IMR-90 (cell line): ENCODE results near the gene PCNX2. TPM values are rescaled to one million over a fixed set of nuclear protein-coding genes. Genes with fewer than 3 reads are reported as not detected.

Experiments used
- ATAC-seq: fragments of 200-7000 bp; cut with Tn5 transposase; 2 replicates; pipeline ENCODE4 v1.9.1; 2020; ENCODE audit warnings: low read depth, mild to moderate bottlenecking, moderate library complexity
- BruUV-seq: library from RNA; stranded (reverse); fragments of 400-500 nt; replicated peaks from 2 replicates; lab custom pipeline; 2021; lab: Mats Ljungman, UMichigan
- CTCF ChIA-PET: fragments of 300-600 bp; formaldehyde crosslinking; extraction: SDS; loops from one replicate; lab custom pipeline; 2021; ENCODE audit warnings: antibody characterized with exemption; lab: Yijun Ruan, JAX
- POLR2A ChIA-PET: fragments of 300-600 bp; sonication (Branson Sonifier 250); formaldehyde crosslinking; loops from one replicate; lab custom pipeline; 2022; ENCODE audit warnings: antibody characterized with exemption; ENCODE audit not compliant: unreplicated experiment; lab: Charles Lee
- DNase-seq: peaks from one replicate; pipeline ENCODE4 v3.0.0; 2013
- H2AFZ ChIP-seq: replicated peaks from 2 replicates; pipeline ENCODE3; 2013; ENCODE audit warnings: low read length, mild to moderate bottlenecking; ENCODE audit not compliant: poor library complexity
- H2AK5ac ChIP-seq: 2 replicates; pipeline ENCODE4 v1.6.1; 2013; ENCODE audit warnings: low read depth, low read length, inconsistent platforms
- H2AK9ac ChIP-seq: replicated peaks from 2 replicates; pipeline ENCODE3; 2013; ENCODE audit warnings: mild to moderate bottlenecking, low read depth, low read length, moderate library complexity; ENCODE audit not compliant: poor library complexity
- H2BK120ac ChIP-seq: 2 replicates; pipeline ENCODE4 v1.6.1; 2013; ENCODE audit warnings: low read depth, low read length, inconsistent platforms
- H2BK15ac ChIP-seq: 3 replicates; pipeline ENCODE4 v1.6.1; 2013; ENCODE audit warnings: low read depth, low read length, inconsistent platforms
- H2BK20ac ChIP-seq: 2 replicates; pipeline ENCODE4 v1.6.1; 2013; ENCODE audit warnings: low read depth, mild to moderate bottlenecking, inconsistent platforms, low read length, moderate library complexity
- H2BK5ac ChIP-seq: 2 replicates; pipeline ENCODE4 v1.6.1; 2013; ENCODE audit warnings: mild to moderate bottlenecking, low read depth, low read length, inconsistent platforms; ENCODE audit not compliant: poor library complexity, severe bottlenecking
- H3K14ac ChIP-seq: replicated peaks from 2 replicates; pipeline ENCODE4 v1.6.1; 2013; ENCODE audit warnings: low read depth, low read length, inconsistent platforms
- H3K18ac ChIP-seq: 2 replicates; pipeline ENCODE4 v1.6.1; 2013; ENCODE audit warnings: low read depth, low read length, control low read depth
- H3K23ac ChIP-seq: 2 replicates; pipeline ENCODE4 v1.6.1; 2013; ENCODE audit warnings: low read depth, low read length, inconsistent platforms
- H3K27ac ChIP-seq: 2 replicates; pipeline ENCODE4 v1.5.1; 2013; ENCODE audit warnings: mild to moderate bottlenecking, control low read depth, low read length; ENCODE audit not compliant: insufficient read depth
- H3K27me3 ChIP-seq: 2 replicates; pipeline ENCODE4 v1.6.1; 2013; ENCODE audit warnings: low read length; ENCODE audit not compliant: control insufficient read depth, insufficient read depth
- H3K36me3 ChIP-seq: 2 replicates; pipeline ENCODE4 v1.6.1; 2013; ENCODE audit warnings: low read length, mixed read lengths; ENCODE audit not compliant: control insufficient read depth, insufficient read depth
- H3K4ac ChIP-seq: 2 replicates; pipeline ENCODE4 v1.6.1; 2013; ENCODE audit warnings: low read depth, low read length, inconsistent platforms
- H3K4me1 ChIP-seq: 2 replicates; pipeline ENCODE4 v1.6.1; 2013; ENCODE audit warnings: low read length, mixed read lengths; ENCODE audit not compliant: control insufficient read depth, insufficient read depth
- H3K4me2 ChIP-seq: 2 replicates; pipeline ENCODE4 v1.6.1; 2013; ENCODE audit warnings: low read depth, mild to moderate bottlenecking, control low read depth, low read length, moderate library complexity
- H3K4me3 ChIP-seq: 2 replicates; pipeline ENCODE4 v1.5.1; 2013; ENCODE audit warnings: low read depth, mild to moderate bottlenecking, control low read depth, low read length, moderate library complexity; ENCODE audit not compliant: insufficient read depth
- H3K56ac ChIP-seq: 2 replicates; pipeline ENCODE4 v1.6.1; 2013; ENCODE audit warnings: low read length, inconsistent platforms; ENCODE audit not compliant: insufficient read depth; ENCODE audit errors: extremely low read depth
- H3K79me1 ChIP-seq, 2 experiments: 2 replicates each; pipeline ENCODE4 v1.6.1; 2013; ENCODE audit warnings: low read length in 2 of 2, inconsistent platforms in 1 of 2, low read depth in 1 of 2
- H3K9ac ChIP-seq: 2 replicates; pipeline ENCODE4 v1.6.1; 2013; ENCODE audit warnings: low read depth, low read length, control low read depth
- H3K9me1 ChIP-seq: 2 replicates; pipeline ENCODE4 v1.6.1; 2013; ENCODE audit warnings: low read length, inconsistent platforms; ENCODE audit not compliant: insufficient read depth
- H3K9me3 ChIP-seq: 2 replicates; pipeline ENCODE4 v1.6.1; 2013; ENCODE audit warnings: low read length; ENCODE audit not compliant: control insufficient read depth, insufficient read depth
- H4K20me1 ChIP-seq: 2 replicates; pipeline ENCODE4 v1.6.1; 2013; ENCODE audit warnings: low read length, inconsistent platforms; ENCODE audit not compliant: insufficient read depth
- H4K5ac ChIP-seq: 2 replicates; pipeline ENCODE4 v1.6.1; 2013; ENCODE audit warnings: mild to moderate bottlenecking, low read depth, low read length, control low read depth
- H4K8ac ChIP-seq, 2 experiments: 2 replicates each; pipeline ENCODE4 v1.6.1; 2013; ENCODE audit warnings: low read depth in 2 of 2, low read length in 2 of 2, control low read depth in 1 of 2, inconsistent platforms in 1 of 2
- H4K91ac ChIP-seq: 2 replicates; pipeline ENCODE4 v1.6.1; 2013; ENCODE audit warnings: low read depth, low read length, inconsistent platforms; ENCODE audit not compliant: insufficient read depth
- CEBPB ChIP-seq: IDR thresholded peaks from 2 replicates; pipeline ENCODE4 v1.6.1; 2012; ENCODE audit warnings: low read depth, low read length, improper control_type of control experiment
- FOS ChIP-seq: fragments of 150-350 bp; IDR thresholded peaks from 2 replicates; pipeline ENCODE4 v1.6.1; 2016; ENCODE audit warnings: low read depth, low read length
- MAFK ChIP-seq: IDR thresholded peaks from 2 replicates; pipeline ENCODE4 v1.6.1; 2012; ENCODE audit warnings: low read depth, low read length, improper control_type of control experiment
- MAZ ChIP-seq: IDR thresholded peaks from 2 replicates; pipeline ENCODE4 v1.6.1; 2012; ENCODE audit warnings: low read depth, mild to moderate bottlenecking, low read length, improper control_type of control experiment, moderate library complexity, borderline replicate concordance
- MXI1 ChIP-seq: IDR thresholded peaks from 2 replicates; pipeline ENCODE4 v1.6.1; 2012; ENCODE audit warnings: low read depth, mild to moderate bottlenecking, low read length, moderate library complexity, borderline replicate concordance
- POLR2A ChIP-seq: IDR thresholded peaks from 2 replicates; pipeline ENCODE4 v1.6.1; 2012; ENCODE audit warnings: mild to moderate bottlenecking, low read depth, low read length
- RAD21 ChIP-seq: IDR thresholded peaks from 2 replicates; pipeline ENCODE4 v1.6.1; 2012; ENCODE audit warnings: low read length, improper control_type of control experiment
- RCOR1 ChIP-seq: IDR thresholded peaks from 2 replicates; pipeline ENCODE4 v1.6.1; 2012; ENCODE audit warnings: mild to moderate bottlenecking, low read length, improper control_type of control experiment; ENCODE audit not compliant: insufficient replicate concordance
- RFX5 ChIP-seq: IDR thresholded peaks from 2 replicates; pipeline ENCODE4 v1.8.0; 2012; ENCODE audit warnings: low read depth, mild to moderate bottlenecking, low read length, moderate library complexity
- WGBS, 2 experiments: methylation state at CpG; one replicate each; pipeline versions ENCODE4 v1.1.5 to v1.1.7; 2013; ENCODE audit warnings: missing lambda C conversion rate in 2 of 2; ENCODE audit not compliant: insufficient read length in 1 of 2; ENCODE audit errors: extremely low coverage in 2 of 2; 5-methylcytosine and 5-hydroxymethylcytosine counted together
- dilution Hi-C: fragments of 300-500 bp; cut with HindIII; formaldehyde crosslinking; loops from one replicate; pipeline ENCODE4 v1.14.3; 2018; ENCODE audit warnings: low sequenced_read_pairs; ENCODE audit not compliant: unreplicated experiment
- in situ Hi-C: fragments of 300-500 bp; cut with MboI; formaldehyde crosslinking; loops from 3 replicates; pipeline ENCODE4 v1.14.3; 2019; ENCODE audit warnings: low sequenced_read_pairs, inconsistent platforms, mixed read lengths
- intact Hi-C: fragments of 100-400 bp; cut with micrococcal nuclease; formaldehyde crosslinking; loops from 2 replicates; pipeline ENCODE4 v1.10.0; 2022
- polyA plus RNA-seq, 3 experiments: library from polyadenylated mRNA; depleted of rRNA; stranded (reverse); fragments of >200 nt; gene quantifications; 2 replicates each; pipeline ENCODE4 v1.2.3, GENCODE V29; 2012; ENCODE audit warnings: low replicate concordance in 1 of 3
- total RNA-seq: library from RNA; depleted of rRNA; stranded (reverse); fragments of >200 nt; gene quantifications from 2 replicates; pipeline ENCODE4 v1.2.3, GENCODE V29; 2012
- TF ChIP-seq, protein P1 (sequence below): fragments of 150-350 bp; IDR thresholded peaks from 2 replicates; pipeline ENCODE4 v1.6.1; 2017; ENCODE audit warnings: mild to moderate bottlenecking, antibody characterized with exemption, low read length, low read depth
- TF ChIP-seq, protein P2 (sequence below): conservative IDR thresholded peaks from 2 replicates; pipeline ENCODE4 v1.5.1; 2012; ENCODE audit warnings: mild to moderate bottlenecking, low read depth, low read length, improper control_type of control experiment

PCNX2 gene
- total and polyA plus RNA-seq, 2 of the 4 experiments (the other 2 are of a cell fraction): 15.9 to 22.6 TPM

DNA sequence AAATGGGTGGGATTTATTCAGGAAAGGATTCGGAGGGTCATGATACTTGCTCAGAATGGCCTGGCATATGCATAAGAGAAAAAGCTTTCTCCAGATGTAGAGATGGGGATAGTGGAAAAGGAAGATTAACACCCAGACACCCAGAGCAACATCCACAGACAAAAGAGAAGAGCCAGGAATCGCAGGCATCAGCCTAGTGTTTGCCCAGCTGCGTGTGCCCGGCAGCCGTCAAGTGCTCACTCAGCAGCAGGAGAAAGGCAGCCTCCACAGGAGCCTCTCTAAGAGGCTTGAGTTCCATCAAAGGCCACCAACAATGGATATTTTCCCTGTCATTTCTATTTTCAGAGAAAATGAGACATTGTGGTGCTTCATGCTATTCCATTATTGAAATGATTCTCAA, 290.4 kb downstream of the PCNX2 start:
- no peaks in the 10 kb centered on the region for H3K9me3 ChIP-seq
- no peaks in the 10 kb centered on the region for H3K27me3 ChIP-seq
- peak overlapping the region; percentile 30; the same call in 1 of the 2 replicates for H2BK120ac ChIP-seq
- no TSS peak for BruUV-seq
- H4K20me1 ChIP-seq: no peaks in the 10 kb centered on the region
- TF ChIP-seq FOS (no peak), MAFK (no peak), RAD21 (no peak), POLR2A (no peak), RFX5 (no peak), MAZ (no peak), MXI1 (no peak), RCOR1 (no peak), CEBPB (no peak)
- TF ChIP-seq, protein P1, sequence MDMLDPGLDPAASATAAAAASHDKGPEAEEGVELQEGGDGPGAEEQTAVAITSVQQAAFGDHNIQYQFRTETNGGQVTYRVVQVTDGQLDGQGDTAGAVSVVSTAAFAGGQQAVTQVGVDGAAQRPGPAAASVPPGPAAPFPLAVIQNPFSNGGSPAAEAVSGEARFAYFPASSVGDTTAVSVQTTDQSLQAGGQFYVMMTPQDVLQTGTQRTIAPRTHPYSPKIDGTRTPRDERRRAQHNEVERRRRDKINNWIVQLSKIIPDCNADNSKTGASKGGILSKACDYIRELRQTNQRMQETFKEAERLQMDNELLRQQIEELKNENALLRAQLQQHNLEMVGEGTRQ: no peak
- TF ChIP-seq, protein P2, sequence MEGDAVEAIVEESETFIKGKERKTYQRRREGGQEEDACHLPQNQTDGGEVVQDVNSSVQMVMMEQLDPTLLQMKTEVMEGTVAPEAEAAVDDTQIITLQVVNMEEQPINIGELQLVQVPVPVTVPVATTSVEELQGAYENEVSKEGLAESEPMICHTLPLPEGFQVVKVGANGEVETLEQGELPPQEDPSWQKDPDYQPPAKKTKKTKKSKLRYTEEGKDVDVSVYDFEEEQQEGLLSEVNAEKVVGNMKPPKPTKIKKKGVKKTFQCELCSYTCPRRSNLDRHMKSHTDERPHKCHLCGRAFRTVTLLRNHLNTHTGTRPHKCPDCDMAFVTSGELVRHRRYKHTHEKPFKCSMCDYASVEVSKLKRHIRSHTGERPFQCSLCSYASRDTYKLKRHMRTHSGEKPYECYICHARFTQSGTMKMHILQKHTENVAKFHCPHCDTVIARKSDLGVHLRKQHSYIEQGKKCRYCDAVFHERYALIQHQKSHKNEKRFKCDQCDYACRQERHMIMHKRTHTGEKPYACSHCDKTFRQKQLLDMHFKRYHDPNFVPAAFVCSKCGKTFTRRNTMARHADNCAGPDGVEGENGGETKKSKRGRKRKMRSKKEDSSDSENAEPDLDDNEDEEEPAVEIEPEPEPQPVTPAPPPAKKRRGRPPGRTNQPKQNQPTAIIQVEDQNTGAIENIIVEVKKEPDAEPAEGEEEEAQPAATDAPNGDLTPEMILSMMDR: no peak
- peak overlapping the region; percentile 21; the same call in 1 of the 2 replicates for H2BK20ac ChIP-seq
- no peak overlapping the region for H3K4me3 ChIP-seq
- H3K4ac ChIP-seq: no peak overlapping the region
- WGBS, 2 experiments: 100% methylated on average over 3 of the region's 5 CpGs; no CpG with 5 or more reads in 1 of the 2 experiments
- no peak overlapping the region for H3K56ac ChIP-seq
- H3K9me1 ChIP-seq: peaks cover 7% of the 10 kb centered on the region
- peak overlapping the region; percentile 10; the same call in 1 of the 2 replicates for H4K91ac ChIP-seq
- ChIA-PET CTCF (interaction anchor here (1.6 kb wide), 1 partner anchor 9 kb away, joined by 3 read pairs; no protein-coding TSS in a partner anchor), POLR2A (no interaction called here)
- no peak overlapping the region for H3K9ac ChIP-seq
- no peak overlapping the region for H3K27ac ChIP-seq
- H3K14ac ChIP-seq: no peak overlapping the region
- peak overlapping the region; percentile 64; the same call in 1 of the 2 replicates for H2AK5ac ChIP-seq
- ATAC-seq (no peak), DNase-seq (no peak)
- peaks cover 3% of the 10 kb centered on the region for H3K36me3 ChIP-seq
- dilution Hi-C loops (no loop called here), in situ Hi-C loops (no loop called here), intact Hi-C loops (no loop called here)
- H2BK5ac ChIP-seq: no peak overlapping the region
- no peak overlapping the region for H3K23ac ChIP-seq
- H3K18ac ChIP-seq: no peak overlapping the region; the same call in 1 of the 2 replicates
- peaks cover 8% of the 10 kb centered on the region; the same call in 1 of the 2 replicates for H3K4me1 ChIP-seq
- no peak overlapping the region for H2AK9ac ChIP-seq
- H4K5ac ChIP-seq: no peak overlapping the region
- no peak overlapping the region for H3K4me2 ChIP-seq
- H3K79me1 ChIP-seq: no peaks in the 10 kb centered on the region
- H4K8ac ChIP-seq: no peak overlapping the region
- H2AFZ ChIP-seq: no peak overlapping the region
- H2BK15ac ChIP-seq: no peak overlapping the region
